HS-27A (cell line): Measurements from ENCODE around the gene CADM1.

Experiments
- DNase-seq: peaks from one replicate; pipeline ENCODE4 v3.0.0-alpha.2; 2012; ENCODE audit warnings: low read depth, missing footprints

The CADM1 gene

DNA sequence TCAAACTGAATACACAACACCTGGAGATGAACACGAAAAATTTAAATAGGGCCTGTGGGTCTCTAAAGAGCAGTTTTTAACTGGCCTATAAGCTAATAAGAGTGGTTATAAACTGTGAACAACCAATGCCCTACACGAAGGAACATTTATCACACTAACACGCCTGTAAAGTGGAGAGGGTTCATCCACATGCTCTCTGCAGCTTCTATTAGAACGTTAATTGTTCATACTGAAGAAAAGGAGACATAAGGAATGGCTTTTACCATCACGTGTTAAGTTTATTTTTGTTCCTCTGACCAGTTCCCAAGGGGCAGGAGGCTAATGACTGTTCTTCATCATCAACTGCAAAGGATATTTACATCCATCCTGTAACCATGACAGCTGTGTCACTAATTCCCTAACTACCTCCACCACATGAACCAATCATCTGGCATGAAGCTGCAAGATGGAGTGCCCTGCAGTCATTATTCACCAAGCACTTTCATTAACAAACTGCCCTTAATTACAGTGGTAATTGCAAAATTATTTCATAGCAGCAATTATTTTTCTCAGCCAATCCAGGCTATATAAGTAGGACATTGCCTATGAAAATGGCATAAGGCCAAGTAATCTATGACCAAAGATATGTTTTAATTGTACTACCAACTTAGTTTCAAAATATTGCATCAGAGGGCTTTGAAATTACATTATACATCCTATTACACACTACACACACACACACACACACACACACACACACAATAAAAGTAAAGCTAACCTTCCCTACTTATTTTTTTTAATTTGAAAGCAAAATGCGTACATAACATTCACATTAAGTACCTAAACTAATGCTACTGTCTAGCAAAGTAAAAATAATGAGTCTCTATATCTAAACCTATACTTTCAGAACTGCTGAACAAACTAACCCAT, 186.7 kb downstream of the CADM1 start:
- no peak for DNase-seq

DNA sequence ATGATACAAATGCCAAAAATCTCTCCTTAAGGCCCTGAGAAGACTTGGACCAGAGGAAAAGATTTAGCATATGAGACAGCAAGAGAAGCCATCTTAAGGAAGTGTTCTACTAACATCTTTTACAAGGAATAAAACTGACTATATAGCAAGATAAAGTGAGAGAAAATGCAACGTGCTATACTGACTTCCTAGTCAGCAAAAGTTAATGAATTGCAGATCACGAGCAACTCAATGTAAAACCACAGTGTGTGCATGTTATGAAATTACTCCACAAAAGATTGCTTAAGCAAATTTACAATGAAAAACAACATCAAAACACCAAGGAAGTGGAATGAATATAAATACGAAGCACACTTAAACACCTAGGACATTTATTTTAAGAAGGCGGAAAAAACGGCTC, 187.5 kb downstream of the CADM1 start:
- no peak for DNase-seq

DNA sequence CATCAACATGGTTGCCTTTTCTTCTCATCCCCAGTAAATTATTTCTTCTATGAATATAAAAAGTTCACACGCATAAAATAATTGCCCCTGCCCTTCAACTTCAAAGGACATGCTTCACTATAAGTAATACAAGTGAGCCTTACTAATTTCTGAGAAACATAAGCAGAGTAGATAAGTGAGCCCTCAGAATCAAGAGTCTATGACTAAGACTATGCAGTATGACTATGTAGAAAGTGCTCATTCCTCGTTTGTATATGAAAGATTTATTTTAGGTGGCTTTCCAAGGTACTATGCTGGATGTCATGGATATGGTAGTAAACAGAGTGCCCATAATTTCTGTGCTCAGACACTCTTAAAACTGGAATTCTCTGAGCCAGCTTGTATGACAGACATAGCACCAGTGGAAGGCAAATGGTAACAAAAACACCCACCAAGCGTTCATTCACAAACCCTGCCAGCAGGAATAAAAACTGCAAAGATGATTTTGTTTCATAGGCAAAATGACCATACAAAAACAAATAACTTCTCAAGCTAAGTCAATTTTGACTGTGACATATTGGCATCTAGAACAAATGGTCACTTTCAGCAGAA, 189.8 kb downstream of the CADM1 start:
- DNase-seq: no peak

DNA sequence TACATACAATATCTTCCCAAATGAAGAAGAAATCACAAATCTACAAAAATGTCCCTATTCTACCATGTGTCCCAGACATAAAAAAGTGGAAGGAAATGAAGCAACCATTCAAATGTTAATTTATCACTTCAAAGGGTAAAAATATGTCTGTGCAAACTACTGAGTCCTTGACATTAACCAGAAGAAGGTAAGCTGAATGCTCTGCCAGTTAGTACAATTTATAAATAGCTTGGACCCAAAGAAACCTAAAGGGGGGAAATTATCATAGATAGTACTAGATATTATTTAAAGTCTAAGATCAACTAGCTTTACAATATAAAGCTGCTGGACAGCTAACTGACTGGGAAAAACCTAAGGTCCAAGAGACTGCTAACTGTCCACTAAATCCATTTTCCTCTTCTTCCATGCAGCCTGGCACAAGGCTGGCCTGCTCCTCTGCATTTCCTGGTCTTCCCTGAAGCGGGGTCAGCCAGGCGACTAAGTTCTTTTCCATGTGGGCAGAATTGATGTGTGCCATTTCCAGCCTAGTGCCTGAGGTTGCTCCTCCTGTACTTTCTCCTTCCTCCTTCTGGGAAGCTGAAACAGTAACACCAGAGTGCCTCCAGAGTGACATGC, 190.9 kb downstream of the CADM1 start:
- DNase-seq: no peak

DNA sequence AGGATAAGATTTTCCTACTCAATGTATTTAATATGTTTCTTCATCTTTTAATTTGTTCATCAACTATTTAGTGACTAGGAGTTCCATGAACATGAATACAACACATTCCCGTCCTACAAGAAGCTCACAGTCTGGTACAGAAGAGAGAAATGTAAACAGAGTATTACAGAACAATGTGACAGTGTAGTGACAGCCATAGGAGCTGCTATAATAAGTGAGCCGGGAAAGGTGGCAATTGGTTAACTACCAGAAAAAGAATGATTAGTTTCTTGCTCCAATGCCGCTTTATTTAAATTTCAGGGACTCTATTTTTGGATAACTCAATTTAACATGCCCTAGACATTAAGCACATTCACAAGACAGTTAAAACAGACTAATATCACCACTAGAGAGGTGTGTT, 192.3 kb downstream of the CADM1 start:
- DNase-seq: no peak

DNA sequence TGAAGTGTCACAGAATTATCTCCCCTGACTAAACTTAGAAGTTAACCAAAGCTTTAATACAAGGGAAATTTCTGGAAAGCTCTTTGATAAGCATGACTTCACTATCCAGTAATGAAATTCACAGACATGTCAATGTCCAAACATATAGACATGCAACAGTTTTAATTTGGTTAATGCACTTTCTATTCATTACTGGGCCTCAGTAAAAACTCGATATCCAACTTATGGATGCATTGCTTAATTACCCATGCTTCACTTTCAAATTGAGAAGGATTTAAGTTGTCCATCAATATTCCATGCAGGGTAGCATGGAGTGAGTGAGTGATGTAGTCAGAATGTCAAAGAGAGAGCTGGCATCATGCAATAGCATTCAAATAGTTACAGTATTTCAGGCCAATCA, 197.5 kb downstream of the CADM1 start:
- DNase-seq: no peak

DNA sequence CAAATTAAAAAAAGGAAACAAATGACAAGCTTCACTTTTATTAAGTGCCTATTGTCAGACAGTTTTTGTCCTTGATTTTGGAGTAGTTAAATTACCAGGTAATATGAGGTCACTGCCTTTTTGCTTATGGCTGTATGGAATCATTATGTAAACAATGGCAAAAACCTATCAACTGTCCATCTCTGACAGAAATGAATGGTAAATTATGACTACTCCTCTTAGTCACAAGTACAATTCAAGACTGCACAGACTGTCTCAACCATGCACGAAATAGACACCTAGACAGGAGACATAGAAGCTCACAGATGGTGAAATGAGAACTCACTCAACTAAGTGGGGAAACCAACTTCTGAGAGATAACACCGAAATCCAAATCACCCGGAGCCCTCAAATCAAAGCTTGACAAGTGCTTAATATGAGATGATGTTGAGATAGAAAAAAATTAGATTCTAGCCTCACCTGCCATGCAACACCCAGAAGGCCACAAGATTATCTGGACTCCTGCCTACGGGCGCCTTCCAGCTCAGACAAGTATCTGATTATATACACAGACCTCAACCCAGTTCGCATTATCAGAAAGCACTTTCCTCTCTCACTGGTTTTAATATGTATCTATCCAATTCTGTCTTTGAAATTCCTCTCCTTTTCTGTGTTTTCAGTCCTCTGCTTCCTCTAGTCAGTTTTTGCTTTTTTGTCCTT, 199.3 kb downstream of the CADM1 start:
- no peak for DNase-seq

DNA sequence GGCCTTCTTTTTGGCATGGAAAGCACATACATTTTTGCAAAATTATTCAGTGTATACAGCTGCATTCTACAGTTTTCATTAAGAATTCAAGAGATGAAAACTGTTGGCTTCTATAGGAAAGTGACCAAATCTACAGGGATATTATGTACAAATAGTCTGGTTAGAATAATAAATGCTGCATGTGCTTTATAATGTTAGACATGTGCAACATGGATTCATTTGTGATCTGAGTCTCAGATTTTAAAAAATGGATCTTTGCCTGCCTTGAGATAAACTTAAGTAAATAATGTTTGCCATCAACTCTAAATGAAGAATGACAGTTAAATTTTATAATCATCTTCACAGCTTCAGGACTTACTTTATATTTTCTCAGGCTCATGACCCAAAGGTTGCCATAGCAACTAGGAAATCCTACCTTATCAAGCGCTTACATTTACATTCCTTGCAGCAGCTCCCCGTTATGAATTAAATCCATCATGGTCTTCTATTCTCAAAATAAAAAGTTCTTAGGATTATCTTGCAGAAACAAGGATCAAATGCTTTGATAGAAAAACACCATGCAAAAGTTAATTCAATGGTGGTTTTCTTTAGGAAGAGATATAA, 200.2 kb downstream of the CADM1 start:
- DNase-seq: no peak

DNA sequence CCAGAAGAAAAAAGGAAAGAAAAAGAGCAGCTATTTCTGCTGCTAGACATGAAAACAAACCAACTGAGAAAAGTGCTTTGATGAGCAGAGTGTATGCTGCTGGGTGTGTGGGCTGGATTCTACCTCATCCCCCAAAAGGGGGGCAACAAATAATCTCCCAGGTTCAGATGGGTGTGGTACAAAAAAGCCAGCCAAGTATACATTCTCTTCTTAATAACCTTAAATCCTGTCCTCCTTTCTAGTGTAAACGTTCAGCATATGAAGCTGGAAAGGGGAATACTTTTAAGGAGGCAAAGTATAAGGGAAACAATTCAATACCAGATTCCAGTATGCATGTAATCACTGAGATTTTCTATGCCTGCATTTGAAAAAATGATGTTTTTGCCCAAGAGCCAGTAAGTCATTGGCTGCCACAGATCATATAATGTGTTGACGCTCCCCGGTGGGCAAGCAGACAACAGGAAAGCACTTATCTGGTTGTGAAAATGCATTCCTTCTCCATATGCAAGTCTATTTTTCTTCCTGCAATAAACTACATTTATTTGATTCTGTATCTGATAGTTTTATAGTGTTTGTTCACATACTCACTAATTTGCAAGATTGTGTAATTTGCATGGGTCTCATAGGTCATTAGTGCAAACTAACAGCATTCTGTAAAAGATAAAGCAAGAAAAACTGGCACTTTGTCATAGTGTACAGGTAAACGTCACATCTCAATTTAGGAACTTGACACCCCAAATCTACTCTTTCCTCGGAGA, 201.1 kb downstream of the CADM1 start:
- no peak for DNase-seq

DNA sequence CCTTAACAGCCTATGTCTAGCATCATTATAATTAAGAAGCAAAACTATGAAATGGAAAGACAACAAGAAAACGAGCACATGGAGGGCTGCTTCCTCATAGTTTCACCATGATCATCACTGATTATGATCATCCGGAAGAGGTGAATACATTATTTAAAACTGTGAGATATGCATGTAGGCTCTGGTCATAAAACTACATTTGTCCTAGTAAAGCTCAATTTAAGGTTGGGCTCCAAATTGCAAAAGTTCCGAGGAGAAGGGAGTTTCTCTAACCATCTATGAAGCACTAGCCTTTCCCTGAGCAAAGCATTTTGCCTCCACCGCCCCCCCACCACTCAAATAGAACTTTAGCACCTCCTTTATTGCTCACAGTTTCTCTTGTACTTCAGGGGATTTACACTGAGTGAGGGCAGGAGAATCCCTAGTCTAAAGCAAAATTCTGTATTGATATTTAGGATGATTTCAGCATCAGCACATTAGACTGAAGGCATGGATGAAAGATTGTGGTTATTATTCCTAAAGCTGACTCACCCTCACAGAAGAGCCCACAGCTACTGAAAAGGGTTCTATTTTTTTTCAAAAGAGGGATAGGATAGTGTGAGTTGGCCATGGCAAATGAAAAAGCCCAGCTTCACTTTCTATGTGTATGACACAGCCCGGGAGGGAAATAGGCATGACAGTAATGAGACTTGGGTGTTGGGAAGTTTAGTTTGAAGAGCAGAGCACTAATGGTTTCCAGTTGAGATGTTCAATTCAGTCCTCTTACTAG, 203.4 kb downstream of the CADM1 start:
- DNase-seq: no peak

DNA sequence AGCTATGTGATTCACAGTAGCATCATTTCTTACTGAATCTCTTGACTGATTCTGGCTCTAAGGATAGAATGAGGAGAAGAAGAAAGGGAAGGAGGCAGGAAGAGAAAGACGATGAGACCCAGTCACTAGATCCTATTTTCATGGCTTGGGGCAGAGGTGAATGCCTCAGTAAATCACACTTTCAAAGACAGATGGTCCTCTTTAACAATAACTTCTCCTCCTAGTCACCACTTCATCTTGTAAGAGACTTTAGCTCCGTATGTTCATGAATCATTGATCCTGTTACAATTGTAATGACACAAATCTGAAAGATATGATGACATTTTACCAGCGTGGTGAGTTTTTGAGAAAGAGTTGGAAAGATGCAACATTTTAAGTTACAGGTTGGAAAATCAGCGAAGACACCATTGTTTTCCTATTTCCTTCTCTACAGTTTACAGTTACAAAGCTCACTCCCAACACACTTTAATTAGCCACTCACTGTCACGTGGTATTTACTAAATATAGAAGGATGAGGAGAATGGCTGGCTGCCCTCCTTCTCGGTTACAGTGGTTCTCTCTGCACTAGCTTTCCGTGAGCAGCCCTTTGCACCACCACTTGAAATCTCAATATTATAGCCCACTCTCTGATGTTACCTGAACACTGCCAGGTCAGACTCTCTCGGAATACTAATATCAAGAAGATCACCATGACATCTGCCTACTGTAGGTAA, 205.8 kb downstream of the CADM1 start:
- no peak for DNase-seq

DNA sequence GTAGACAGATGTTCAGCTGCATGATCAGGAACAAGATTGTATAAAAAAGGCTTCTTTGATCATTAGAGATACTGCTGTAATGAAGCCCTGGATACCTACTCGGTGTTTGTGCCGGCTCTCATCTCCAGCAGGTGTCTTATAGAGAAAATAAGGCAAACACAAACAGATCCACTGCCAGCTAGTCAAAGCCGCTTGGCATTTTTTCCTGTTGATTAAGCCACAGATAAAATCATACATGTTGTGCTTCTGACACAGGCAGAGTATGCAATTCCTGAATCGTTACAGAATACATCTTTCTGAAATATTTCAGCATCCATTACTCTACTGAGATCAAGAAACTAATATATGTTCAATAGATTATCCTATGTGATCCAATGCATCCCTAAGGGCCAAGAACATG, 206.9 kb downstream of the CADM1 start:
- no peak for DNase-seq

DNA sequence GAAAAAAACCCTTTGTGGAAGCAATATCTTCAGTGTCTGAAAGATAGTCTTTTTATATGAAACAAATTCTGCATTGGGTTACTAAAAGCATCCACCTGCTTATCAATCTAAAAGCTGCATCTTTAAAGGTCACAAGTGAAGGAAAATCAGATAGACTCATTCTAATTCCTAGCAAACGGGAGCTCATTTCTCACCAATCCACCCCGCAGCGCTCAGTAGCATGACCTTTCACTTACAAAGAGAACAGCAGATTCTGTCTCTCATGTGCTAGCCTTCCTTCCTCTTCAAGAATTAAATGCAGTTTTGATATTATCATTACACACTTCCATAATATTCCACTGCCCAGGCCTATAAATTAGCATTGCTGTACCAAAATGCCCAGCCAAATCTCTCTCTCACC, 212.9 kb downstream of the CADM1 start:
- no peak for DNase-seq

DNA sequence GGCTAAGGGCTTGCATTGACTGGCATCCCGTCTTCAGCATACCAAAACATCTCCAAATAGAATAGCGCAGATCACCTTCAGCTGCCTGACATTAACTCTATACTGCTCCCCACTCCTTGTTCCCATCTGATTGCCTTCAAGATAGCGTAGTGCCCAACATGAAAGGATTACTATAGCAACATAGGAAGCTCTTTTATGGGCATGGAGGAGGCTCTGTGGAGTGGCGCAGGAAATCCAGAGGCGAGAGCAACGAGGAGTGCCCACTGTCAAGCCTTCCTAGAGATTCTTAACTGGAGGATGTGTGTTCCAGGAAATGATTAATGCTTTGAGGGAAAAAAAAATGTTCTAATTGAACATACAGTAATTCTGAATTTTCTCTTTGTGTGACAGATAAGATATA, 213.3 kb downstream of the CADM1 start:
- DNase-seq: no peak

DNA sequence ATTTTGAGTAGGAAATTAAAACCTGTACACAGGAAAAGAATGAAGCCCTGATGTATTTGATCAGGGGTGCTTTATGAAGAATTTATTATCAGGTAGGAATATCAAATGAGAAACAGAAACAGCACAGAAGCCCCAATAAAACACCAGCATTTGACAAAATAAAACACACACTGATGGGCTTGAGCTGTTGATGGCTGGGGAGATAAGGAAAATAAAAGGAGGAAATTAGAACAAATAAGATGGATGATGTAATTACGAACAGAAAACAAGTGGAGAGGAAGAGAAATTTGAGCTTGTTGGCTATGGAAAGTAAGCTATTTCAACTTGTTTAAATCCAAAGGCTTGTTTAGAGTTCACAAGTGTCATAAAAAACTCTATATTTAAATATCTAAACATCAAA, 213.7 kb downstream of the CADM1 start:
- no peak for DNase-seq

DNA sequence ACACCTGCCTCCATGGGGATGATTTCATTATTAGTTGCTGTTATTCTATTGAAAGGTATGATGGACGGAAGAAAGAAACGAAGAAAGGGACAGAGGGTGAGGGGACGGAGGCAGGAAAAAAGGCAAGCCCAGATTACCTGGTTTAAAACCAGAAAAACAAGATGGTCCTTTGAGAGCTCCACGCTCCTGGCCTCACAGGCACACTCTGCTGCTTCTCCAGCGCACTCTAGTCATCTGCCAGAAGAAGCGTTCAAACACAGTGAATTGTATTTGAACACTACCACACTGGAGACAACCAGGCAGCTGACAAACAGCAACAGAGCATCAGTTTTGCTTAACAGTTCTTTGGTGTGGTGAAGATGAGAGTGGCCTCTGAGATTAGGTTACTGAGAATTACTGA, 216.9 kb downstream of the CADM1 start:
- no peak for DNase-seq

DNA sequence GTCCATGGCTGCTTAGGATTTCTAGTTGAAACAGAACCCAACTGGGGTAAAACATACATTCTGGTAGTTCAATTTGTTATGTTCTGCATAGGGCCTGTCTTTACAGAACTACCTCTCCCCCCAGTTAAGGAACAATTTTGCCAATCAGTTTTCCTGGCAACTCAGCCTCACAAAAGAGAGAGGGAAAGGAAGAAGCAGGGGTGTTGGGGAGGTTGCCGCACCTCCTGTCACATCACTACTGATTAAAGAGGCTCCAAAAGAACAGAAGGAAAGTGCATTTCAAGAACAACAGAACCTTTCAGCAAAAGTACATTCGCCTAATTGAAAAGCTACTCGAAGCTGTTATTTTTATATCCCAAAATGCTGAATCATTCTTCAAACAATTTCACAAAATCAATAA, 217.6 kb downstream of the CADM1 start:
- no peak for DNase-seq

DNA sequence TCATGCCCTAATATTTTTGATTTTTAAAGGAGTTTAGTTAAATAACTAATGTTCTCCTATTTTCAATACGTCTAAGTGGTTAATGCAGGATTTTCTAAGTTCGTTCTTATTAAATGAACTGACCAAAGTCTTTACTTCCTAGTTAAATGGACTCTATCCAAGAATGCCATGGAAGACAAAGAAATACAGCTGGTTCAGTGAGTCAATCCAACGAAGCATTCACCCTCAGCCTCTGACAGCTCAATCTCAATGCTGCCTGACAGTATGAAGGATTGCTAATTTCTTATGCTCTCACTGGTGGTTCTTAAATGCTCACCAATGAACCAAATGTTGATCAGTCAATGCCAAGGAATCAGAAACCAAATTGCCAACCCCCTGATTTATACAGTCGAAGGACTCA, 219.4 kb downstream of the CADM1 start:
- DNase-seq: no peak

DNA sequence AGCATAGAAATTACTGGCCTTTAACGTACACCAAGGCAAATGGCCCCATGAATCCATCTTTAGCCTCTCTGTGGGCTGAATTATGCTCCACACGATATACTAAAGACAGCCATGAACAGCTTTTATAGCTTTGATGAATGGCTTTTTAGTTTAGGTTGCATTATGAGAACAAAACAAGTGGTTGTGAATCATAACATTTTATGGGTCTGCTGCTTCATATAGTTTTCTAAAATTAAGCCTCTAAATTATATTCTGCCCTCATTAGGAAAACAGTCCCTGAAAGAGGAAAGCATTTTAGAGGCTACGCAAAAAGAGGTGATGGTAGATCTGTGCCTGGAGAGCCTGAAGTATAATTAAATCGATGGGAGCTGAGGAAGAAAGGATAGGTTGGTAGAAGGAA, 221.3 kb downstream of the CADM1 start:
- no peak for DNase-seq

DNA sequence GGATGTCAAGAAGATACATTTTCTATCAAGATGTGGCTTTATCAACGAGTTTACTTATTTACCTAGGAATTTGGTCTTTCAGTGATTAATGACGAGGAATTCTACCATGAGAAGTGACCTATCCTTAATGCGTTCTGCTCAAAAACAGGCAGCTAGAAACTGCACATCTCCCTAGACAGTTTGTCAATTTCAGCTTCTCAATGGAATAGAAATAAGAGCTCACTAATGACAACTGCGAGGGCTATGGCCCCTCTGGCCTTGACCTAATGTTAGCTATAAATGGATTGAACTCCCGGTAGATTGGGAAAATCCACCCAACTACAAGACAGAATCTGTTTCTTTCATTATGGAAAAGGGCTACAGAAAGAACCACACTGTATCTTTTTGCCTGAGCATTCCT, 223.4 kb downstream of the CADM1 start:
- no peak for DNase-seq
